Thyroid gland (tissue), 4 donors: Measurements from ENCODE around the gene ALDH4A1. TPM values are rescaled to one million over a fixed set of nuclear protein-coding genes. Genes with fewer than 3 reads are reported as not detected.
"Not testable (repeated sequence)": the region's sequence is repeated elsewhere in the genome, so short reads cannot be mapped to it uniquely, and the experiment has no call there.

Experiments used
- DNase-seq, 2 donors: peaks; one replicate each; pipeline ENCODE4 v3.0.0-alpha.2; 2019
- H3K27ac ChIP-seq, 3 donors: fragments of 200-600 bp; sonication (generic); 1 replicate in 2 of 3; 2 replicates in 1 of 3; pipeline ENCODE4 v1.5.1; 2016 to 2019; ENCODE audit warnings: mild to moderate bottlenecking in 1 of 3, moderate library complexity in 1 of 3
- H3K27me3 ChIP-seq: fragments of 200-600 bp; sonication (generic); one replicate; pipeline ENCODE4 v1.5.1; 2019
- H3K36me3 ChIP-seq, 2 donors: fragments of 200-600 bp; sonication (generic); one replicate each; pipeline ENCODE4 v1.5.1; 2016 to 2019
- H3K4me1 ChIP-seq, 2 donors: fragments of 200-600 bp; sonication (generic); one replicate each; pipeline ENCODE4 v1.5.1; 2017 to 2019
- H3K4me3 ChIP-seq, 3 donors: fragments of 200-600 bp; sonication (generic); replicated peaks in 1 of 3; 1 replicate in 2 of 3; 2 replicates in 1 of 3; pipeline ENCODE4 v1.5.1; 2016; ENCODE audit warnings: mild to moderate bottlenecking in 1 of 3
- H3K9me3 ChIP-seq: fragments of 200-600 bp; sonication (generic); one replicate; pipeline ENCODE4 v1.5.1; 2017
- CTCF ChIP-seq, 6 experiments: fragments of 200-600 bp in 3 of 6; fragments of 450-650 bp in 3 of 6; sonication (generic) in 3 of 6; IDR thresholded peaks; one replicate each; pipeline ENCODE4 v1.5.1; 2016 to 2019; ENCODE audit warnings: antibody characterized with exemption in 6 of 6, mild to moderate bottlenecking in 2 of 6, inconsistent platforms in 1 of 6, moderate library complexity in 1 of 6
- POLR2A ChIP-seq, 2 donors: fragments of 450-650 bp; IDR thresholded peaks; one replicate each; pipeline ENCODE4 v1.6.1; 2017; ENCODE audit warnings: antibody characterized with exemption in 2 of 2, mild to moderate bottlenecking in 2 of 2, moderate library complexity in 1 of 2
- WGBS, 2 donors: methylation state at CpG; one replicate each; pipeline ENCODE4 v1.1.5; 2017; 5-methylcytosine and 5-hydroxymethylcytosine counted together
- intact Hi-C: fragments of 100-400 bp; cut with DNase I; formaldehyde crosslinking; loops from one replicate; pipeline ENCODE4 v1.15.1; 2023
- total RNA-seq, 4 donors: library from RNA; depleted of rRNA; stranded (reverse); fragments of >200 nt; gene quantifications; one replicate each; pipeline ENCODE4 v1.2.3, GENCODE V29; 2016

Gene ALDH4A1
- total RNA-seq, 4 donors from 2014 or later: 5.4 to 29.9 (median 18.6) TPM

- Histone ChIP-seq H3K27ac (no peak overlapping the region), H3K36me3 (no peaks in the 10 kb centered on the region), H3K27me3 (no peaks in the 10 kb centered on the region), H3K4me3 (no peak overlapping the region), H3K9me3 (no peaks in the 10 kb centered on the region), H3K4me1 (peaks cover 5 to 14% of the 10 kb centered on the region in 2 donors)
- DNase-seq: no peak
- TF ChIP-seq POLR2A (IDR thresholded peaks at IDR 0.05) (no peak), CTCF (IDR thresholded peaks at IDR 0.05) (no peak)
- 89 to 97% methylated on average over 7 of the region's 7 CpGs for WGBS, 2 donors
- intact Hi-C loops: no loop called here
Measured at GRCh38 chr1:18893120-18893519, 9.2 kb downstream of the ALDH4A1 start.

- H3K27me3 ChIP-seq, H3K4me3 ChIP-seq, H3K27ac ChIP-seq, intact Hi-C loops, H3K9me3 ChIP-seq, DNase-seq, H3K36me3 ChIP-seq: not testable (repeated sequence)
- H3K4me1 ChIP-seq: peaks cover 5 to 14% of the 10 kb centered on the region in 2 donors
- 89 to 91% methylated on average over 7 of the region's 7 CpGs for WGBS, 2 donors
Measured at GRCh38 chr1:18891858-18892257, 10.5 kb downstream of the ALDH4A1 start.

- no peaks in the 10 kb centered on the region for H3K36me3 ChIP-seq
- H3K4me3 ChIP-seq: no peak overlapping the region
- DNase-seq: no peak
- H3K9me3 ChIP-seq: no peaks in the 10 kb centered on the region
- H3K4me1 ChIP-seq: peaks cover 5 to 14% of the 10 kb centered on the region in 2 donors
- WGBS, 2 donors: 89 to 95% methylated on average over 7 of the region's 7 CpGs
- H3K27me3 ChIP-seq: no peaks in the 10 kb centered on the region
- intact Hi-C loops: no loop called here
- peak overlapping the region in 2 of 3 donors; percentile 15 to 16 for H3K27ac ChIP-seq
- no peak for TF ChIP-seq POLR2A (IDR thresholded peaks at IDR 0.05)
Measured at GRCh38 chr1:18891426-18891780, 11.0 kb downstream of the ALDH4A1 start.

- H3K4me3 ChIP-seq: no peak overlapping the region
- H3K27me3 ChIP-seq: no peaks in the 10 kb centered on the region
- H3K9me3 ChIP-seq: no peaks in the 10 kb centered on the region
- peak overlapping the region in 2 of 3 donors; percentile 16 to 33 for H3K27ac ChIP-seq
- H3K4me1 ChIP-seq: peaks cover 5 to 14% of the 10 kb centered on the region in 2 donors
- 38 to 47% methylated on average over 6 of the region's 6 CpGs for WGBS, 2 donors
- TF ChIP-seq POLR2A (IDR thresholded peaks at IDR 0.05) (no peak), CTCF (IDR thresholded peaks at IDR 0.05) (no peak)
- peak; percentile 89 to 90 for DNase-seq
- intact Hi-C loops: no loop called here
- H3K36me3 ChIP-seq: no peaks in the 10 kb centered on the region
Measured at GRCh38 chr1:18890706-18891425, 11.5 kb downstream of the ALDH4A1 start.

GRCh38 chr1:18886003-18886335 is 16.4 kb downstream of the ALDH4A1 start:
- no peak overlapping the region for H3K27ac ChIP-seq
- no peak overlapping the region for H3K4me3 ChIP-seq
- no peak for DNase-seq
- H3K4me1 ChIP-seq: peaks cover 2 to 7% of the 10 kb centered on the region in 2 donors
- no peak for TF ChIP-seq POLR2A (IDR thresholded peaks at IDR 0.05)
- no peak for TF ChIP-seq CTCF (IDR thresholded peaks at IDR 0.05)
- no peaks in the 10 kb centered on the region for H3K36me3 ChIP-seq
- intact Hi-C loops: no loop called here
- WGBS, 2 donors: 88 to 100% methylated on average over 1 of the region's 1 CpG
- H3K27me3 ChIP-seq: no peaks in the 10 kb centered on the region
- H3K9me3 ChIP-seq: no peaks in the 10 kb centered on the region

- no peak overlapping the region for H3K27ac ChIP-seq
- peaks cover 0 to 2% of the 10 kb centered on the region in 2 donors for H3K4me1 ChIP-seq
- TF ChIP-seq POLR2A (IDR thresholded peaks at IDR 0.05): no peak
- TF ChIP-seq CTCF (IDR thresholded peaks at IDR 0.05): no peak
- intact Hi-C loops: no loop called here
- H3K4me3 ChIP-seq: no peak overlapping the region
- no peaks in the 10 kb centered on the region for H3K9me3 ChIP-seq
- 93 to 95% methylated on average over 12 to 15 of the region's 17 CpGs for WGBS, 2 donors
- H3K27me3 ChIP-seq: no peaks in the 10 kb centered on the region
- H3K36me3 ChIP-seq: no peaks in the 10 kb centered on the region
- DNase-seq: no peak
Measured at GRCh38 chr1:18885311-18886002, 16.9 kb downstream of the ALDH4A1 start.
